Fibroblast of skin of back (primary cell): ENCODE measurements around the gene ARHGAP42.
"Not testable (repeated sequence)": the region's sequence is repeated elsewhere in the genome, so short reads cannot be mapped to it uniquely, and the experiment has no call there.

Source experiments
- DNase-seq: peaks from one replicate; pipeline ENCODE4 v3.0.0-alpha.2; 2013

Gene ARHGAP42

GRCh38 chr11:100978442-100978841 lies 291.4 kb downstream of the ARHGAP42 start:
- no peak for DNase-seq

GRCh38 chr11:100978939-100979338 lies 291.9 kb downstream of the ARHGAP42 start:
- DNase-seq: no peak

- DNase-seq: no peak
Measured at GRCh38 chr11:100980156-100980555, 293.1 kb downstream of the ARHGAP42 start.

- DNase-seq: no peak
Measured at GRCh38 chr11:100981196-100981824, 294.2 kb downstream of the ARHGAP42 start.

- no peak for DNase-seq
Measured at GRCh38 chr11:100984668-100985067, 297.6 kb downstream of the ARHGAP42 start.

GRCh38 chr11:100990931-100991330 lies 303.8 kb downstream of the ARHGAP42 start:
- DNase-seq: no peak

GRCh38 chr11:100991541-100991940 lies 304.5 kb downstream of the ARHGAP42 start:
- no peak for DNase-seq

- DNase-seq: peak; percentile 5
Measured at GRCh38 chr11:100994966-100995365, 307.9 kb downstream of the ARHGAP42 start.

GRCh38 chr11:100999756-101000155 lies 312.7 kb downstream of the ARHGAP42 start:
- DNase-seq: no peak

- no peak for DNase-seq
Measured at GRCh38 chr11:101003468-101003867, 316.4 kb downstream of the ARHGAP42 start.

- DNase-seq: no peak
Measured at GRCh38 chr11:101008961-101009689, 322.0 kb downstream of the ARHGAP42 start.

GRCh38 chr11:101009690-101010055 lies 322.6 kb downstream of the ARHGAP42 start:
- DNase-seq: no peak

- peak; percentile 12 for DNase-seq
Measured at GRCh38 chr11:101010899-101011298, 323.8 kb downstream of the ARHGAP42 start.

GRCh38 chr11:101011881-101012280 lies 324.8 kb downstream of the ARHGAP42 start:
- DNase-seq: no peak

- not testable (repeated sequence) for DNase-seq
Measured at GRCh38 chr11:101013702-101014101, 326.6 kb downstream of the ARHGAP42 start.

GRCh38 chr11:101014600-101015285 lies 327.7 kb downstream of the ARHGAP42 start:
- DNase-seq: no peak

GRCh38 chr11:101019870-101020269 lies 332.8 kb downstream of the ARHGAP42 start:
- no peak for DNase-seq

- no peak for DNase-seq
Measured at GRCh38 chr11:101022256-101022655, 335.2 kb downstream of the ARHGAP42 start.

GRCh38 chr11:101028644-101029043 lies 341.6 kb downstream of the ARHGAP42 start:
- DNase-seq: no peak

- peak; percentile 11 for DNase-seq
Measured at GRCh38 chr11:101030015-101030414, 342.9 kb downstream of the ARHGAP42 start.

GRCh38 chr11:101030692-101031091 lies 343.6 kb downstream of the ARHGAP42 start:
- no peak for DNase-seq

GRCh38 chr11:101031713-101032112 lies 344.6 kb downstream of the ARHGAP42 start:
- DNase-seq: no peak

- no peak for DNase-seq
Measured at GRCh38 chr11:101032991-101033390, 345.9 kb downstream of the ARHGAP42 start.

- DNase-seq: no peak
Measured at GRCh38 chr11:101034076-101034475, 347.0 kb downstream of the ARHGAP42 start.
